NCI-H2196 treated with DMSO at 0.1 percent for 48 hours (cell line): ENCODE data around the gene ATXN10.

Source experiments
- DNase-seq: peaks from one replicate; lab custom pipeline; 2025; ENCODE audit not compliant: unreplicated experiment; lab: John Stamatoyannopoulos, UW

ATXN10 gene

DNA sequence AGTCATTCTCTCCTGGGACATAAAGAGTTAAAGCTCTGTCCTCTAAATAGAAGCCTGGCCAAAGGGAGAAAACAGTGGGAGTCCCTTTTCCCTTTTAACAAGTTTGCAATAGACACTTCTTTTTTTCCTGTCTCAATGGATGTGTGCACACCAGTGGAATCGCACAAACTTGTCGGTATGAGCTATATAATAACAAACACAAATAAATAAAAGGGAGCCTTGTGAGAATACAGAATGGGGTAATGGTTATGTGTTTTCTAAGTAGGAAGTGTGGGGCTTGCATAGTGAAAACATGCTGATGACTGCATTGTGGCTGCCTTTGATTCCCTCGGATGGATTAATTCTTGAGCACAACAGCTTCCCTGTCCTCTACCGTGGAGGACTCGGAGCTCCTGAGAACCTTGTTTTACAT lies 173.4 kb downstream of the ATXN10 start:
- DNase-seq: no peak

DNA sequence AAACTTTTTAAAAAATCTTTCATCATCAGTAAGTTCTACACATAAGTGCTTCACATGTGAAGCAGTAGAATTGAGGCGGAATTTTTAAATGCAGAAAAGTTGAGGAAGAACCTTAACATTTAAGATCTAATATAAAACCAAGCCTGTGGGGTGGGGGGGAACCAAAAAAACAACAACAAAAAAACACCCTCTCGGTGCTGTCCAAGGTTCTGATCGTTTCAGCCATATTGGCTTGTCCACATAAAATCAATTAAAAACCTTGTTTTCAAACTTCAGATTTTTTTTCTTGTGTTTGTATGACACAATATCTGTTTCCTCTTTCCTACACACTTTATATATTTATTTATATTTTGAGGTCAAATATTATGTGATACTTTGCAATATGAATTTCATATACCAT lies 175.3 kb downstream of the ATXN10 start:
- no peak for DNase-seq

DNA sequence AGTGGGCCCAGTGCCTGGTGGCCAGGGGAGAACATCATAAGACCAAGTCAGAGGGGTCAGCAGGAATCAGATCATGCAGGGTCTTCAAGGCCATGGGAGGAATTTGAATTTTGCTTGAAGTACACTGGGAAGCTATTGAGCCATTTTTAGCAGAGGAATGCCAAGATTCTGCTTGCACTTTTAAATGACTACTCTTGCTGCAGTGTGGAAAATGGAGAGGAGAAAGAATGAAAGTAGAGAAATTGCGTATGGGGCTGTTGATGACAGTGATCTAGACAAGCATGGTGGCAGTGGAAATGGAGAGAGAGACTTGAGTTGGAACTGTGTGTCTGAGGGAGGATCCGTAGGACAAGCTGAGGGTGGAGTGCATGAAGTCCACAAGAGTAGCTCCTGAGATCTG lies 177.3 kb downstream of the ATXN10 start:
- no peak for DNase-seq

DNA sequence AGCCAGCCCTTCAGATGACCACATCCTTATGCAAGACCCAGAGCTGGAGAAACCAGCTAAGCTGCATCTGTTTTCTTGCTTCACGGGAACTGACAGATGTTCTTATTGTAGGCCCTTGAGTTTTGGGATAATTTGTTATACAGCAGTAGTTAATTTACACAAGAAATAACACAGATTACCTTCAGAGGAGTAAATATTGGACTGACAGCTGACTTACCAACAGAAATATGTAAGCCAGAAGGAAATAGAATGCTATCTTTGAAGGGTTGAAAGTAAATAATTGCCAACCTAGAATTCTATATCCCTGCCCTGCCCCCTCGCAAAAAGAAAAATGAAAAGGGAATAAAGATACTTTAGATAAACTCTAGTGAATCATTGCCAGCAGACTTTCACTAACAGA lies 181.2 kb downstream of the ATXN10 start:
- DNase-seq: no peak

DNA sequence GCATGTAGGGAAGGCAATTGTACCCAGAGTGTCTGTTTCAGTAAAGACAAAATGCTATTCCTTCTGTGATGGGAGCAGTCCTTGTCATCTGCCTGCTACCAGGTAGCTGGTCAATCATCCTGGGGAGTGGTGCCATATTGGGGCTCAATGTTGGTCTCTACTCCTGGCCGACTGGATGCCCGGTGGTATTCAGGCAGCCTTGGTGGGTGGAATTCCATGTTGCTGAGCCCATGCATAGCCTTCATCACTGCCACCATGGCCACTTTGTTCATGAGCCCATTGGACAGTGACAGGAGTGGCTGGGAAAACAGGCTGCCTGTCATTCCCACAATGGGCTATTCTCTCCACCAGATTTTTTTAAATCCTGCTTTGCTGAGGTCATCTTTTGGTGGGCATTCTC lies 184.3 kb downstream of the ATXN10 start:
- DNase-seq: no peak

DNA sequence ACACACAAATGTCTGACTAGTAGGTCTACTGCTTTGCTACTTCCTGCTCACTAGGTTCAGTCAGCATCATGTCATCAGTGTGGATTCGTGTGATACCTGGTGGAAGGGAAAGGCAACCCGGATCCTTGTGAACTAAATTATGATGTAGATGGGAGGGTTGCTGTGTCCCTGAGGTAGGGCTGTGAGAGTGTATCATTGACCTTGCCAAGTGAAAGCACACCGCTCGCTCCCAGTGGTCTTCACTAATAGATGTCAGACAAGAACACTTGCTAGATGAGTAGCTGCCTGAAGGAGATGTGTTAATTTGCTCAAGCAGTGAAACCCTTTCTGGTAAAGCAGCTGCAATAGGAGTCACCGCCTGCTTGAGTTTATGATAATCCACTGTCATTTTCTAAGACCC lies 185.9 kb downstream of the ATXN10 start:
- no peak for DNase-seq

DNA sequence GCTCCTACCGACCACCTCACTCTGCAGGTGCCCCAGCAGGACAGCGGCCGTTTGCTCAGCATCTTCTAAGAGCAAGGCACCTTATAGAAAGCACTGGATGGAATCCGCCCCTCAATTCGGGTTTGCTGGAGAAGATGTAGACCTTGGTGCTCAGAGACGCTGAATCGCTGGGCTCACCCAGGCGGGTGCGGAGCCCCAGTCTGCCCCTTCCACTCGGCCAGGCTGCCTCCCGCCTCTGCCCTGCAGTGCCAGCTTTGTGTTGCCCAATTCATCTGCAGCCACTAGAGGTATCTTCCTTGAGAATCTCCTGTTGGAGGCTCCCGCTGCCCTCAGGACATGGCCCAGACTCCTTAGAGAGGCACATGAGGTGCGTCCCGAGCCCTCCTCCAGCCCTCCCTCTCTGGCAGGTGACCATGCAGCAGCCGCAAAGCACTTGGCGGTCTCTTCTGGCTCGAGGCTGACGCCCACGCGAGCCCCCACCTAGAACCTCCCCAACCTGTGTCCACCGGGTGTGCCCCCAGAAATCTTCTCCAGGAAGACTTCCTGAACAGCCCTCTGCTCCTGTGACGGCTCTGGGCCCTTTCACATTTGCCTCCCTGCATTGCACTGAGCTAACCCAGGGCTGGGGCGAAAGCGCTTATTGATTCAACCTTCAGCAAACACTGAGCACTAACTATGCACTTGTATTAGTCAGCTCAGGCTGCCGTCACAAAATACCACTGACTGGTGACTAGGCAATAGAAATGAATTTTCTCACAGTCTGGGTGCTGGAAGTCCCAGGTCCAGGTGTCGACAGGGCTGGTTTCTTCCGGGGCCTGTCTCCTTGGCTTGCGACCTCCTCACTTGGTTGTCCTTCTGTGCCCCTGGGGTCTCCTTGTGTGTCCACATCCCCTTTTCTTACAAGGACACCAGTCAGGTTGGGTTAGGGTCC lies 187.9 kb downstream of the ATXN10 start:
- DNase-seq: no peak

DNA sequence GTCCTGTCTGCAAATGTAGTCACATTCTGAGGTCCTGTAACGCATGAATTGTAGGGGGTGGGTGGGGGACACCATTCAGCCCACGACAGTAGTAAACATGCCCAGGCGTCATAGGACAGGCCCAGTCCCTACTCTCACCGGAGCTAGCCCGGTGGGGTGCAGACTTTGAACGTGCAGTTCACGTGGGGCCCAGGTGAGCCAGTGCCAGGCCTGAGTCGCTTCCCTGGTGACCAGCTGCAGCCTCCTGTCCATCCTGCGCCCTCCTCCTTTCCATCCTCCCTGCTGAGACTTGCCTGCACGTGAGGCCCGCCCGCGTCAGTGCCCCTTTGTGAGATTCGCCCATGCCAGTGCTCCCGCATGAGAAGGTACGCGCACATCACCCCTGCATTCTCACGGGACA lies 188.6 kb downstream of the ATXN10 start:
- no peak for DNase-seq

DNA sequence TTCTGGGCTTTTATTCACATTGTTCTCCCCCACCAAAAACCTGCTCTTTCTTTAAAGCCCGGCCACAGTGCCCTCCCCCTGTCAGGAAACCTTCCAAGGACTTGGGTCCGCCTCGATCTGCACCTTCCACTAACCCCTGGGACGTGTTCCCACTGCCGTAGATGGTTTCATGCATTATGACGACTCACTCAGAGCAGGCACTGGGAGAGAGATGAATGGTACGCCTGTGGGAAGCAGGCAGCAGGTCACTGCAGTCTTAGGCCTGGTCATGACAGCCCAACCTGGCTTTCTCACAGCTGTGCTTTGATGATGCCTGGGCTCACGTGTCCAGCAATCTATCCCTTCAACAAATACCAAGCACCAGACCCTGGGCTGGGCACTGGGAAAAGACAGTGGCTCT lies 189.6 kb downstream of the ATXN10 start:
- DNase-seq: no peak

DNA sequence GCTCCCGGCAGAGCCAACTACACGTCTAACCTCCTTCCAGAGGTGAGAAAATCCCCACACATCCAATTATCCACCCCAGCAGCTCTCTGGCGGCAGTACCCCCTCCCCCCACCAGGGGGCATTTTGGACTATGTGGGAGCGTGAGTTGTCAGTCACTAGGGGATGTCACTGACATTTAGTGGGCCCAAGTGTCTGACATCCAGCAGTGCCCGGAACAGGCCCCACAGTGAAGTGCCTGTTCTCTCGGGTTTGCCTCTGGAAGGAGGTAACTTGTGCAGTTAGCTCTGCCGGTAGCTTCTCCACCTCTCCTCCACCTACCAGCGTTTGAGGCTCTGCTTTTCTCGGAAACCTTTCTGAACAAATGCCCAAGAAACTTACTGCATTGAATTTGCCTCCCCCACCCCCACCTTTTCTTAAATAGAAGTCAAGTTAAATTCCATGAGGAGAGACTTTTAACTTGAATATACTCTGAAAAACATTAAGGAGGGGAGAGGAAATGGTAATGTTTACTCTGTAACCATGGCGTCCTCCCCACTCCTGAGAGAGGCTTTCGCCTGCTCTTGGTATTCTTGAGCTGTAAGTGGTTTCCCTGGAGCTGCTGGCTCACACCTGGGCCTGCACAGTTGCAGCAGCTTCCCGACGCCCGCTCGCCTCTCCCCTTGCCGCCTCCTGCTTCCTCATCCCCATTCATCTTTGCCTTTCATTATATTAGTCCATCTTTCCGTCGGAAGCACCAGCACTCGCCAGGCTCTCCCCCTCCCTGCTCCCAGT lies 192.5 kb downstream of the ATXN10 start:
- DNase-seq: peak; percentile 76

DNA sequence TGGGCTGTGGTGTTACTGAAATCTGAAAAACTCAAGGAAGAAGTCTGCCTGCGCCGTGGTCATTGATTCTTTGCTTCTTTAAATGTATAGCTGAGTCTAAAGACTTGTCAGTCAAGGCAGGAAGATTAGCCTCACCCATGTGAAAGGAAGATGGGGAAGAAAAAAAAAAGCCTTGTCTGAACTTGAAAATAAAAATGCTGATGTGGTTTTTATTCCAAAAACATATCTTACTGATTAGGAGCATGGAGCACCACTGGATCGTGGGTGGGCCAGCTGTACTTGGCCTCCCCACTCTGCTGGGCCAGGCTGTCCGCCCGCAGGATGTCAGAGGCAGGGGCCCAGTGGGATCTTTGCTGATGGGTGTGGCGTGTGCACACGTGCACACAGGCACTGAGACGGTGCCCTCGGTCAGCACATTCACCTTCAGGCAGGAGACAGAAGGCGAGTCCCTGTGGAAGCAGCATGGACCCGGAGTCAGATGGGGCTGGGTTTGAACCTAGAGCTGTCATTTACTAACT lies 193.4 kb downstream of the ATXN10 start:
- DNase-seq: no peak

DNA sequence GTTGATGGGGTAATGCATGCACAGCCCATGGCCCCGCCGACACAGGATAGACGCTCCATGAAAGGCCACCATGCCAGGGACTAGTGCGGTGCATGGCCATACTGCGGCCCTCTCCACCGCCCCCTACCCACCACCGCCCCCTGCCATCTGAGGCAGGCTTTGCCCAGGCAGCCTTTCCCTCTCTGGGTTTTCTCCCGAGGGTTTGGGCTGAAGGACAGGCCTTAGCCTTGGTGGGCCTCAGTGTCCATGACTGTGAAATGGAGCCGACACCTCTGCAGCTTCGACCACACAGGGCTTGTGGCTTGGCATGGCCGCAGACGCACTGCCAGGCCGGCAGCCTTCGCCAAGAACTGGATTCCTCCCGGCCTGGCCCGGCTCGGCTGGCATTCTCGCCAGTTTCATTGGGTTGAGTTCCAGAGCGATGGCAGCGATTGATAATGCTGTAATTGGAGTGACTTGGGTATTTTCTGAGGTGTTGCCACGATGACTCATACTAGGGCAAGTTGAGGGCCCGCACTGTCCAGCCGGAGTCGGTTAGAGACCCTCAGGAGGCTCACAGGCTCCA lies 194.0 kb downstream of the ATXN10 start:
- no peak for DNase-seq

DNA sequence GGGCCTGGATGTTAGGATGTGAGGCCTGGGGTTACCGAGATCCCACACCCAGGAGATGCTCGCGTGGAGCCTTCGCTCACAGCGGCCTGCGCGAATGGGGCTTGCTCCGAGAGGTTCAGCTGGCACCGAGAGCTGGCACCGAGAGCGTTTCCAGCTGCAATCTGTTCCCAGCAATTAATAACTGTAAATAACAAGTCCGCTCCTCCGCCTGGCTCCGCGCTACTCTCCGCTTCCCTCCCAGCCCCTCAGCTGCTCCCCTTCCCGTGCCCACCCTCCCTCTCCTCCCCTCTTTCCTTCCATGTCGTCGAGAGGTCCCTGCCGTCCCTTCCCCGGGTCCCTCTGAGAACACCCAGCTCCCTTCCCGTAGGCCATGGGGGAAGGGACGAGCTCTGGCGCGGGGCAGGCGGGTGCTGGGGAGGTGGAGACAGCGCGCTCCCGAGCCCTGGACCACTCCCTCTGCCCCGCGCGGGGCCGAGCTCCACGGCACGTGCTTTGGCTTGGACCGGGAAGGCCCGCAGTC lies 194.6 kb downstream of the ATXN10 start:
- DNase-seq: no peak

DNA sequence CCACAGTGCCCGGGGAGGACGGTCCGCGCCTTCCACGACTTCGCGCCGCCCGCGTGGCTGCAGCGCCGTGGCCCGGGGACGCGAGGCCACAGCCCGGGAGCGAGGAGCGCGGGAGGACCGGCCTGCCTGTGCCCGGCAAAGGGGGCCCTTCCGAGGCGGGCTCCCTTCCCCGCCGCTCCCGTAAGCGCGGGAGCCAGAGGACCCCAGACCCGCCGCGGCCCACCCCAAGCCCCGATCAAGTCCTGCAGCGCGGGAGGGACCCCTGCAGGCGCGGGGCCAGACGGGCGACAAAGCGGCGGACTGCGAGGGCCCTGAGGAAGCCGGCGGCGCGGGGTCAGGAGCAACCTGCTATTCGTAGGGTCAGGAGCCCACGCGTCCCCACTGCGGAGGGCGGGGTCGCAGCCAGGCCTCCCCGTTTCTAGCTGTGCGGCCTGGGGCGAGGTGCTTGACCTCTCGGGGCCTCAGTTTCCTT lies 195.0 kb downstream of the ATXN10 start:
- DNase-seq: no peak

DNA sequence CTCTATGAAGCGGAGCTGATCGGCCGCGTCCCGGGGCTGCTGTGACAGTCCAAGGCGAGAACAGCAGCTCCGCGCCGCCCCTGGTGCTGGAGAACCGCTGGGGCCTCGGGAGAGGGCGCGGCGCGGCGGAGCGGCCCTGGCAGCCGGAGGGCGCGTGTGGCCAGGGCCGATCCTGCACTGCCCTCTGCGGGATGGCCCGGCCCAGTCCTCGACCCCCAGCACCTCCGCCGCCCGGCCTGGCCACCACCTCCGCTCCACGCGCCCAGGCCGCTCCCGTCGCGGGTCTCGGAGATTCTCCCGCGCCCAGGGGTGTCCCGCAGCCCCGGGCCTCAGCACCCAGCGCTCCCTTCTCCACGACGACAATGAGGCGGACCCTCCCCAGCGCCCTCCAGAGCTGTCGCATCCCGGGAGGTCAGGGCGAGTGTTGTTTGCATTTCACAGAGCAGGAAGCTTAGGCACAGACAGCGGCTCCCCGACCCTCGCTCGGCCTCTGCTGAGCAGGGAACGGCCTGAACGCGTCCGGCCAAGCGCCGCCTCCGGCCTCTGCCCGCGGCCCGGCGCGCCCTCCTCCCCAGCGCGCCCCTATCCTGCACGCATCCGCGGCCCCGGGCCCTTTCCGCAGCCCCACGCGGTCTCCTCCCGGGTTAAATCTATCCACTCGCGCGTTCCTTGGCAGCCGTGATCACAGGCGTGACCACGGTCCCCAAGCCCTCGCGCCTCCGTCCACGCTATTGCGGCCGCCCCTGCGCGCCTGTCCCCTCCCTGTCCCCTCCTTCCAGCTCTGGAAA lies 195.7 kb downstream of the ATXN10 start:
- DNase-seq: no peak

DNA sequence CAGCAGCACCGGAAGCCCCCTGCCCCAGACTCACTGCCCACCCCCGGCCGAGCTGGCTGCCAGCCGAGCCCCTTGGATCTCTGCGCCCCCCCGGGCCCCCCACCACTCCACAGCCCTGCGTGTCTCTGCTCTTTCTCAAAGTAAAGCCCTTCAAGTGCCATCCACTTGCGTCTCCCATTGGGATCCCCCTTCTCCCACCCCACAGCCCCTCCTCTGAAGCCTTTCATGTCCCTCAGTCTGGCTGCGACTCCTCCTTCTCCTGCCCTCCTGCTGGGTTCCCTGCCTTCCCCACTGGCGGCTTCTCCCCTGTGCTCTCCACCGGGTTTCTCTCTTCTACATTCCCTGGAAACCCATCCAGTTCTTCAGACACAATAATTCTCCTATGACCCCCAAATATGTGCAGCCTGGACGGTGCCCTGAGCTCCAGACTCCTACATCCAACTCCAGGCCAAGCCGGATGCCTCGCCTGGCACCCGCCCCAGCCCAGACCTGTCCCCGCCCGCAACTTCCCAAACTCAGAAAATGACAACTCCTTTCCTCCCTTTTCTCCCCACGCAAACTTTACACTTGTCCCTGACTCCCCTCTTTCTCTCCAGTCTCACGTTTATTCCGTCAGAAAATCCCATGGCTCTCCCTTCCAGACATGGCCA lies 196.4 kb downstream of the ATXN10 start:
- no peak for DNase-seq

DNA sequence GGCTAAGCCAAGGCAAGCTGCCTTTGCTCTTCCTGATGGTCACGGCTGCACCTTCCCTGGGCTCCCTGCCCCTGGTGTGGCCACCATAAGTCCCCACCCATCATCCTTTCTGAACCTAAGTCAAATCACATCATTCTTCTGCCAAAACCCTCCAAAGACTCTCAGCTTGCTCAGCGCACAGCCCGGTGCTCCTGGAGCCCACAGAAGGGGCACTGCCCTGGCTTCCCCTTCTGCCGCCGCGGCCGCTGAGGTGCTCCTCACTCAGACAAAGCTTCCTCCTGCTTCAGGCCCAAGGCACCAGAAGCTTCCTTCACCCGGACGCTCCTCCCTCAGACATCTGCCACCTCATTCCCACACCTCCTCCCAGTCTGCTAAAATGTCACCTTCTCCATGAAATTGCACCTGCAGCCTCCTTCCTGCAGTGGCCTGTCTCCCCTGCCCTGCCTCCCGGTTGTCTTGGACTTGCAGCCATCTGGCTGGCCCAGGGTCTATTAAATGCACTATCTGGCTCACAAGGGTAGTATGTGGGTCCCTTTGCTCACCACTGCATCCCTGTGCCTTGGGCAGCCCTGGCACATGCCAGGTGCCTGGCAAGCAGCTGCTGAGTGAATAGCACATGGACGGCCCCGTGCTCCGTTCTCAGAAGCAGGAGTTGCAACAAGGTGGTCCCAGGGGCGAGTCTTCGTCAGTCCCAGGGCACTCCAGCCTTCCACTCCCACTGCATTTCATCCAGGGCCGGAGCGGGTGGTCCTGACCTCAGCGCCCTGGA lies 197.1 kb downstream of the ATXN10 start:
- DNase-seq: no peak

DNA sequence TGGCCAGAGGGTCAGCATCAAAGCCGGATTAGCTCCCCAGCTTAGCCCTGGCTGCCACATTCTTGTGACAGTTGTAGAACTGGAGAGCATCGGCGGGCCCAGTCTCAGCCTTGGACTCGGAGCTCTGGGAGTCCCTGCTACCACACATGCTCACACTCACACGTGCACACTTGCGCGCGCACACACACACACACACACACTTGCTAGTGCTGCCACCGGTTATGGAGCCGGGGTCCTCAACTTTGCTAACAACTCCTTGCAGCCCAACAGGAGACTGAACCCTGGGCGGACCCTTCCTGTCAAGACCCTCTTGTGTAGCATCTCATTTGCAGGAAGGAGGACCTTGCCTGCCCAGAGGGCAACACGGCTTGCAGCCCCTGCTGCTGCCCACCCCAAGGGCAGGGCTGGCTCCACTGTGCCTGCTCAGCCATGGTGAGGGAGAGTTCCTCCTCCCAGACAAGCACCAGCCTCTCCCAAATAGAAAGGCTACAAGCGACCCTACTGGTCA lies 197.8 kb downstream of the ATXN10 start:
- DNase-seq: no peak

DNA sequence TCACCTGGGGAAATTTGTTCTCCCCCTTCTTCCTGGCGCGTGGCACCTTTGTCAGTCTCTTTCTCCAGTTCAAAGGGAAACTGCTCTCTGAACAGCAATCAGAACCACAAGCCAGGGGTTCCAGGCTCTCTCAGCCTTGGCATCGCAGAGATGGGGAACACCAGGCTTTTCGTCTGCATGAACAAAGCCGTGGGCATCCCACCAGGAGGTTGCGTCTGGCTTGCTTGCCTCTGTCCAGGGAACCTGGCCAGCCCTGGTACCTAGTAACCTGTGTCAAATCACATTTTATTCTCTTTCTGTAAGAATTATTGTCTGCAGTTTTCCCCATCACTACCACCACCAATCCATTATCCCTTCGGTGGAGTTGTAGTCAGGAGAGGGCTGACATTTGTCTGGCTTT lies 198.4 kb downstream of the ATXN10 start:
- no peak for DNase-seq
